ENCODE data around the gene KERA. TPM values are rescaled to one million over a fixed set of nuclear protein-coding genes. Genes with fewer than 3 reads are reported as not detected.
"Not testable (repeated sequence)": the region's sequence is repeated elsewhere in the genome, so short reads cannot be mapped to it uniquely, and the experiment has no call there.

KERA gene
- total RNA-seq, 4 donors from 2014 or later: not detected

DNA sequence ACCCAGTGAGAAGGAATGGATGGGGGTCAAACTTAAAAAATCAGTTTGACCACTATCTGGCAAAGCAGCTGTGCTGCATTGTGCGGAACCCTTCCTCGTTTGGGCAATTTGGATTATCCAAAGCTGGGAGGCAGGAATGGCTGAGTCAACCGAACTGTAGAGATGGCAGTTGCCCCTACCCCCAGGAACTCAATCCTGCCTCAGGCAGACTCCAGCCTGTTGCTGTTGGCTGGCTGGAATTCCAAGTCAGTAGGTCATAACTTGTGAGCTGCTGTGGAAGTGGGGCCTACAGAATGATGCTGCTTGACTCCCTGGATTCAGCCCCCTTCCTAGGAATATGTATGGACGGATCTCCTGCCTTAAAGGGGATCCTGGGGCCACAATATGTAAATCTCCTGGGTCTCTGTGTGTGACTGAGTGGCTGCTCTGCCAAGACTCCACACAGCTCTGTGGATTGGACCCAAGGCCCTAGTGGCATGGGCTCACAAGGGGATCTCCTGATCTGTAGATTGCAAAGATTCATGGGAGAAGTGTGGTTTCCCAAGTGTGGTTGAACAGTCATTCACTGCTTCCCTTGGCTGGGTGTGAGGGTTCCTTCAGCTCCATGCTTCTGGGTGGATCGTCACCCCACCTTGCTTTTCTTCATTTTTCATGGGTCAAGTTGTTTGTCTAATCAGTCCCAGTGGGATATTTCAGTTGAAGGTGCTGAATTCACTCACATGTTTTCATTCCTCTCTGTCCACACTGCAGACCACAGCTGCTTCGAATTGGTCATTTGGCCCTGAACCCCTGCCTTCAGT is 34.3 kb upstream of the KERA start:
- DNase-seq (ENCODE audit: low spot score): no peak
- ATAC-seq (ENCODE audit: low FRiP score): no peak
- TF ChIP-seq CTCF (IDR thresholded peaks at IDR 0.05): no peak

DNA sequence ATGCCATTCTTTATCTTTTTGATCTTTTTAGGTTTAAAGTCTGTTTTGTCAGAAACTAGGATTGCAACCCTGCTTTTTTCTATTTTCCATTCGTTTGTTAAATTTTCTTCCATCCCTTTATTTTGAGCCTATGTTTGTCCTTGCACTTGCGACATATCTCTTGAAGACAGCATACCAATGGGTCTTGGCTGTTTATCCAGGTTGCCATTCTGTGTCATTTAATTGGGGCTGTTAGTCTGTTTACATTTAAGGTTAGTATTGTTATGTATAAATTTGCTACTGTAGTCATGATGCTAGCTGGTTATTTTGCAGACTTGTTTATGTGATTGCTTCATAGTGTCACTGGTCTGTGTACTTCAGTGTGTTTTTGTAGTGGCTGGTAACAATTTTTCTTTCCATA is 32.1 kb upstream of the KERA start:
- not testable (repeated sequence) for ATAC-seq (ENCODE audit: low FRiP score); DNase-seq (ENCODE audit: low spot score)

DNA sequence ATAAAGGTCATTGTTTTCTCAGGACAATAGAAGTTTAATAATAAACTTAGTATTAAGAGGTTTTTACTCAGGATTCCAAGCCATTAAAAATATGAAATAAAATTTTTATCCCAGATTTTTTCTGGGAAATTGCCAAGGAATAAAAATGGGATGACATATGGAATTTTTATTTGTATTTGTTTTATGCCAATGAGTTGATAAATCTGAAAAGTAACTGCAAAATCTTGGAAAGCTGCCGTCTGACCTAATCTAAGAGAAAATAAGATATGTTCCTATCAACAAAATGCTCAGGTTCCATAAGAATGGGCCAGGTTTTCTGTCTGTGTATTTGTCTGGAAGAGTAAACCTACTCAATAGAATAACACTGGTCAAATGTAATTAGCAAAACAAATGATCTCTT is 22.2 kb upstream of the KERA start:
- ATAC-seq (ENCODE audit: low FRiP score) (no peak), DNase-seq (ENCODE audit: low spot score) (no peak)
- TF ChIP-seq CTCF (IDR thresholded peaks at IDR 0.05): no peak

- DNase-seq (ENCODE audit: low spot score) (no peak), ATAC-seq (ENCODE audit: low FRiP score) (no peak)
- no peak for TF ChIP-seq CTCF (IDR thresholded peaks at IDR 0.05)
Measured at GRCh38 chr12:91078501-91078900, 20.7 kb upstream of the KERA start.

DNA sequence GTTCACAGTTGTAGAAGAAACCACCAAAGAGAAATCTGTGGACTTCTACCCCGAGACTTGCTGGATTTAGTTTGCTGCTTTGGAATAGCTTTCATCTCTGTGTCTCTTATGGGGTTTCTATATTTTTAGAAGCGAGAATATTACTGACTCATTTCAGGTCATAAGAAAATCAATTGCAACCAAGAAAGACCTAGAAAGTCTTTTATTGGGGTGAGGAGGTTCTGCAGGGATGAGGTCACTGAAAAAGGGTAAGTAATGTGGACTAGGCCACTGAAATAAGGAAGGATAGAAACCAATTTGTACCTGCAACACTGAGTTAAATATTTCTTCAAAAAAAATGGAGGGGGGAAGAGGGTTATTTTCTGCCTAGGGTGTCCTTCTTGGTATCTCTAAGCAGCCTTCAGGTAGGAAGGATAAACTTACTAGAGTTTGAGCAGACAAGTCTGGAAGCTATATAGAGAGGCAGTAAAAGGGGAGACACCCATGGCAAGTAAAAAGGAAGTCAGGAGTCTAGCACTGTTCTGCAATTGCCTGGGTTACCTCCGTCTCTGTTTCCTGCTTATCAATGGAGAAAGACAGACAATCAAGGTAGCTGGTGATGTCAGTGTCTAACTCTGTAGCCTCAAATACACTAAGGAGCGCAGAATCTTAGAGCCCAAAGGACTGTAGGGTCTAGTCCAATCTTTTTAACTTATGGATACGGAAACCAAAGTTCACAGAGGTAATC is 19.6 kb upstream of the KERA start:
- DNase-seq (ENCODE audit: low spot score): no peak
- no peak for TF ChIP-seq CTCF (IDR thresholded peaks at IDR 0.05)
- ATAC-seq (ENCODE audit: low FRiP score): no peak

DNA sequence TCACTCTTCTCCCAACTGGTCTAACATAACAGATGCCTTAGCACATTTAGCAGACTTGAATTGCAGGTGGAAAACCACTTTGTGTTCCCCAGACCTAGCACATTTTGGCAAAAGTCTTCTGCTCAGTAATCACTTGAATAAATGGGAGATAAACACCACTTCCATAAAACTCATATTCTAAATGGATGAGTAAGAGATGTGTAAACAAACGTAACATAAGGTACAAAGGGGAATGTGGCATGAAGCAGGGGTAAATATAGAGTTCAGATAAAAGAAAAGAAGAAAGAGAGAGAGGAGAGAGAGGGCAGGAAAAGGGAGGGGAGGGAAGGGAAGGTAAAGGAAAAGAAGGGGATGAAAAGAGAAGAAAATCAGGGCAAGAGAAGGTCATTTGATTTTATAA is 17.0 kb upstream of the KERA start:
- ATAC-seq (ENCODE audit: low FRiP score) (no peak), DNase-seq (ENCODE audit: low spot score) (no peak)
- no peak for TF ChIP-seq CTCF (IDR thresholded peaks at IDR 0.05)

DNA sequence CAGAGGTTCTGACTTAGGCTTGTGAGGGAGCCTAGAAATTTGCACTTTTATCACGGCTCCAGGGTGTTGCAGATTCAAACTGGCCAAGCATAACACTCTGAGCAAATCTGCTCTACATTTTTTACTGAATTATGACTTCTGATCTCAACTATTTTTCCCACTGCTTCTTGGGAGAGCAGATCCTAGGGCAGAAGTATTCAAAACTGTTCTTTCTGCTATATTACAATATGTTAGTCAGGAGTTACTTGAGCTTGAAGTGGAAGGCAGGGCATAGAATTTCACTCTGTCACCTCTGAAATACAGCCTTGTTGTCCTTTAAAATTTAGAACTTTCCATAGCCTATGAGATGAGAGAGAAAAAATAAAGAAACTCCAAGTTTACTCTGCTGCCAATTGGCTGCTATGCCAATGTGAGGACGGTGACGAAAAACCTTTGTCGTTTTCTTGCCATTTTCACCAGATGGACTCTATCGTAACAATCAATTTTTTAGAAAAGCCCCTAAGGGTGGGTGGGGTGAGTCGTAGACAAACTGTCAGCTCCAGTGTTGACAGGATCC is 16.4 kb upstream of the KERA start:
- no peak for TF ChIP-seq CTCF (IDR thresholded peaks at IDR 0.05)
- ATAC-seq (ENCODE audit: low FRiP score) (no peak), DNase-seq (ENCODE audit: low spot score) (no peak)
